Parathyroid adenoma (tissue), 2 donors: Measurements from ENCODE around the gene DBN1.
A peak's percentile ranks its signal among the peaks of the same experiment; 100 is the strongest.

ENCODE experiments used
- H2AFZ ChIP-seq: fragments of 300-600 bp; sonication (generic); one replicate; pipeline ENCODE4 v1.7.0; 2017; ENCODE audit warnings: antibody characterized with exemption, mild to moderate bottlenecking
- H3K27ac ChIP-seq: fragments of 300-600 bp; sonication (generic); one replicate; pipeline ENCODE4 v1.7.0; 2017
- H3K27me3 ChIP-seq: fragments of 300-600 bp; sonication (generic); one replicate; pipeline ENCODE4 v1.7.0; 2017; ENCODE audit warnings: low read length; ENCODE audit not compliant: control insufficient read depth, insufficient read depth
- H3K36me3 ChIP-seq: fragments of 300-600 bp; sonication (generic); one replicate; pipeline ENCODE4 v1.7.0; 2017; ENCODE audit warnings: low read length; ENCODE audit not compliant: control insufficient read depth, insufficient read depth
- H3K4me1 ChIP-seq: fragments of 300-600 bp; sonication (generic); one replicate; pipeline ENCODE4 v1.7.0; 2017; ENCODE audit warnings: control low read depth
- H3K4me2 ChIP-seq: fragments of 300-600 bp; sonication (generic); one replicate; pipeline ENCODE4 v1.7.0; 2017; ENCODE audit warnings: low read length
- H3K4me3 ChIP-seq: fragments of 300-600 bp; sonication (generic); one replicate; pipeline ENCODE4 v1.7.0; 2017; ENCODE audit warnings: low read depth, low read length
- H3K79me2 ChIP-seq: fragments of 300-600 bp; sonication (generic); one replicate; pipeline ENCODE4 v1.7.0; 2017; ENCODE audit warnings: control low read depth
- H3K9ac ChIP-seq: fragments of 300-600 bp; sonication (generic); one replicate; pipeline ENCODE4 v1.7.0; 2017; ENCODE audit warnings: mild to moderate bottlenecking
- H3K9me3 ChIP-seq: fragments of 300-600 bp; sonication (generic); one replicate; pipeline ENCODE4 v1.7.0; 2017; ENCODE audit warnings: low read length; ENCODE audit not compliant: control insufficient read depth
- CTCF ChIP-seq: fragments of 300-600 bp; sonication (generic); IDR thresholded peaks from one replicate; pipeline ENCODE4 v1.7.0; 2017; ENCODE audit warnings: antibody characterized with exemption, mild to moderate bottlenecking
- donor health status: primary hyperparathyroidism.

The DBN1 gene

DNA sequence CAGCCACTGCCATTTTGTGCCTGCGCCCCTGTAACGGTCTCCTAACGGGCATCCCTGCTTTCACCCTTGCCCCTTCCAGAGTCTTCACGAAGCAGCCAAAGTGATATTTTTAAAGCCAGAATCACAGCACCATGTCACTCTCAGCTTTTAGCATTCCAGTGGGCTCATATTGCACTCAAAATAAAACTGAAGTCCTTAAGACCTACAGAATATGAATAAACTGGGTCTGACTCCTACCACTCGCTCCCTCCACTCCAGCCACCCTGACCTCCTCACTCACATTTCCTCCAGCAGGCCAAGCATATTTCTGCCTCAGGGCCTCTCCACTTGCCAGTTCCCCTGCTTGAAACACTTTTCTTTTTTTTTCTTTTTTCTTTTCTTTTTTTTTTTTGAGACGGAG is 26.4 kb upstream of the DBN1 start:
- H3K4me3 ChIP-seq = no peak overlapping the region
- no peak overlapping the region for H2AFZ ChIP-seq
- H3K79me2 ChIP-seq = no peaks in the 10 kb centered on the region
- no peak overlapping the region for H3K27ac ChIP-seq
- TF ChIP-seq CTCF = no peak
- H3K4me1 ChIP-seq = peaks cover 13% of the 10 kb centered on the region
- no peaks in the 10 kb centered on the region for H3K9me3 ChIP-seq
- no peak overlapping the region for H3K4me2 ChIP-seq
- no peaks in the 10 kb centered on the region for H3K27me3 ChIP-seq
- H3K36me3 ChIP-seq = no peaks in the 10 kb centered on the region
- no peak overlapping the region for H3K9ac ChIP-seq

DNA sequence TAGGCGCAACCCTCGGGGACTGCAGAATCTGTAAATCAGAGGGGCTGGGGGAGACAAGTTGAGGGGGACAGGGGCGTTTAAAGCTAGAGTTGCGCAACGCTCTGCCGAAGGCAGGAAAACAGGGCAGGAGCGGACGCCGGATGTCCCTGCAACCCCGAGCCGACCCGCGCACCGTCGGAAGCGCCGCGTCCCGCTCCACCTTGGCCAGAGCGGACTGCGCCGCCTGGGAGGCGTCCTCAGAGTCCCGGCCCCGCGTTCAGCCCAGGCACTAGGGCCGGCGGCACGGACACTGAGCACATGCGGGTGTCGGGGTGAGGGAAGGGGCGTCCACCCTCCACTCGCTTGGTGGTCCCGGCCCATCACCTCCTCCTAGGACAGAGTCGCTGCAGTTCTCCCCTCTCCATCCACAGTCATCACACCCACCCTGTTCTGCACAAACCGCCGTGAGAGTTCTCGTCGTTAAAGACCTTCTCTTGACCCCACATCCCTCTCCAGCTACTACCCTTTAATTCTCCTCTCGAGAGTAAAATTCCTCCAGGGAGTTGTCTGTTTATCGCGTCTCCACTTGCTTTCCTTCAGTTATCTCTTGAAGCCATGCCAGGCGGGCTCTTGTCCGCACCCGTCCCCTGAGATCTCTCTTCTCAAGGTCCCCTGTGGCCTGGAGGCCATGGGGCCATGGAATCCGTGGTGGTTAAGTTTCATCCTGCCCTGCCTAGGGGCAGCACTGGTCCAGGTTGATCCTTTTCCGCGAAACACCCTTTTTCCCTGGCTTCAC is 24.8 kb upstream of the DBN1 start:
- Histone ChIP-seq H2AFZ (peak overlapping the region; percentile 79), H3K27ac (peak overlapping the region; percentile 48), H3K9ac (no peak overlapping the region), H3K9me3 (no peaks in the 10 kb centered on the region), H3K79me2 (no peaks in the 10 kb centered on the region), H3K4me3 (peak overlapping the region; percentile 75), H3K4me1 (peaks cover 22% of the 10 kb centered on the region), H3K4me2 (peak overlapping the region; percentile 93), H3K36me3 (no peaks in the 10 kb centered on the region), H3K27me3 (no peaks in the 10 kb centered on the region)
- no peak for TF ChIP-seq CTCF

- H3K9ac ChIP-seq = peak within 1 kb of the TSS; percentile 29
- TF ChIP-seq CTCF = no peak
- H3K4me2 ChIP-seq = peak within 1 kb of the TSS; percentile 93
Measured at GRCh38 chr5:177497292-177498012, 24.0 kb upstream of the DBN1 start, which contains the start of gene PDLIM7. Gene PDLIM7, minus strand, starts transcription at chr5:177497604. Its CDS starts 1,092 bp downstream, at chr5:177496512.

DNA sequence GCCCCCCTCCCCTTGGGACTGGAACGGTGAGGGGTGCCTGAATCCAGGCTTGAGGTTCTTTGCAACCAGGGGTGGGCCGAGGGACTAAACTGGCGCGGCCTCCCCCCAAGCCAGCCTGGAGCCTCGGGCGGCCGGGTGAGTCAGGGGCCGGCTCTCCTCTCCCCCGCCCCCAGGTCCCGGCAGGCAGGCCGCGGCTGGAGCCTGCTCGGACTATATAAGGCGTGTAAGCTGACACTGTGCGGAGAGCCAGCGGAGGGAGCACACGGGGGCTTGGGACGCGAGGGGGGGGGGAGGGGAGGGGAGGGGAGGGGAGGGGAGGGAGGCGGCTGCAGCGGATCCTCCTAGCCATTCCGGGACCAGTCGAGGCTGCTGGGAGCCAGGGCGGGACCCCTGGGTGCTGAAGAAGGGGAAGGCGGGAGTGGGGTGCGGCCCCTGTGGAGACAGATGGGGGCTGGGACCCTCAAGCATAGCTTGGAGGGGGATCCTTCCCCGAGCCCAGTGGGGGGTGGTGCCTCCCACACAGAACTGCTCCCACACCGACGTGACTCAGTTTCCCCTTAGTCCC is 23.4 kb upstream of the DBN1 start:
- peak overlapping the region; percentile 29 for H3K9ac ChIP-seq
- H3K4me1 ChIP-seq = peaks cover 28% of the 10 kb centered on the region

More at GRCh38 chr5:177497292-177498012, 24.0 kb upstream of the DBN1 start, which contains the start of gene PDLIM7:
- Histone ChIP-seq H2AFZ (peak within 1 kb of the TSS; percentile 79), H3K79me2 (no peaks in the 10 kb centered on the region), H3K9me3 (no peaks in the 10 kb centered on the region), H3K27ac (peak within 1 kb of the TSS; percentile 90), H3K4me1 (peaks cover 28% of the 10 kb centered on the region), H3K4me3 (peak within 1 kb of the TSS; percentile 75), H3K27me3 (no peaks in the 10 kb centered on the region), H3K36me3 (no peaks in the 10 kb centered on the region)

More for the DNA sequence above, 23.4 kb upstream of the DBN1 start:
- no peak for TF ChIP-seq CTCF
- Histone ChIP-seq H3K9me3 (no peaks in the 10 kb centered on the region), H3K4me3 (peak overlapping the region; percentile 75), H3K79me2 (no peaks in the 10 kb centered on the region), H3K27ac (peak overlapping the region; percentile 90), H3K36me3 (no peaks in the 10 kb centered on the region), H2AFZ (peak overlapping the region; percentile 79), H3K27me3 (no peaks in the 10 kb centered on the region), H3K4me2 (peak overlapping the region; percentile 93)
